Breast epithelium (tissue), 3 donors: ENCODE measurements around the gene PMM2.
"Not testable (repeated sequence)": the region's sequence is repeated elsewhere in the genome, so short reads cannot be mapped to it uniquely, and the experiment has no call there.

ENCODE experiments used
- POLR2A ChIP-seq: fragments of 450-650 bp; IDR thresholded peaks from one replicate; pipeline ENCODE4 v1.6.1; 2016; ENCODE audit warnings: antibody characterized with exemption, mild to moderate bottlenecking, moderate library complexity
- POLR2AphosphoS5 ChIP-seq, 3 donors: sonication (generic); formaldehyde crosslinking; IDR thresholded peaks; one replicate each; pipeline ENCODE4 v1.6.1; 2017; ENCODE audit warnings: antibody characterized with exemption in 3 of 3
- TF ChIP-seq, protein P1 (sequence below), 3 donors: fragments of 450-650 bp; IDR thresholded peaks; one replicate each; pipeline ENCODE4 v1.5.1; 2016 to 2017; ENCODE audit warnings: antibody characterized with exemption in 3 of 3, mild to moderate bottlenecking in 3 of 3, moderate library complexity in 3 of 3

DNA sequence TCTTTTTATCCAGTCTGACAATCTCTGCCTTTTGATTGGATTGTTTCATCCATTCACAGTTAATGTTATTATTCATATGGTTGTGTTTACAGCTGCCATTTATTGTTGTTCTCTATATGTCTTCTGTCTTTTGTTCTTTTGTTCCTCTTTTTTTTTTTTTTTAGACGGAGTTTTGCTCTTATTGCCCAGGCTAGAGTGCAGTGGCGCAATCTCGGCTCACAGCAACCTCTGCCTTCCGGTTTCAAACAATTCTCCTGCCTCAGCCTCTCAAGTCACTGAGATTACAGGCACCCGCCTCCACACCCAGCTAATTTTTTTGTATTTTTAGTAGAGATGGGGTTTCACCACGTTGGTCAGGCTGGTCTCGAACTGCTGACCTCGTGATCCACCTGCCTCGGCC is 48.7 kb upstream of the PMM2 start:
- TF ChIP-seq POLR2AphosphoS5 (IDR thresholded peaks at IDR 0.05); POLR2A: not testable (repeated sequence)
- TF ChIP-seq, protein P1, sequence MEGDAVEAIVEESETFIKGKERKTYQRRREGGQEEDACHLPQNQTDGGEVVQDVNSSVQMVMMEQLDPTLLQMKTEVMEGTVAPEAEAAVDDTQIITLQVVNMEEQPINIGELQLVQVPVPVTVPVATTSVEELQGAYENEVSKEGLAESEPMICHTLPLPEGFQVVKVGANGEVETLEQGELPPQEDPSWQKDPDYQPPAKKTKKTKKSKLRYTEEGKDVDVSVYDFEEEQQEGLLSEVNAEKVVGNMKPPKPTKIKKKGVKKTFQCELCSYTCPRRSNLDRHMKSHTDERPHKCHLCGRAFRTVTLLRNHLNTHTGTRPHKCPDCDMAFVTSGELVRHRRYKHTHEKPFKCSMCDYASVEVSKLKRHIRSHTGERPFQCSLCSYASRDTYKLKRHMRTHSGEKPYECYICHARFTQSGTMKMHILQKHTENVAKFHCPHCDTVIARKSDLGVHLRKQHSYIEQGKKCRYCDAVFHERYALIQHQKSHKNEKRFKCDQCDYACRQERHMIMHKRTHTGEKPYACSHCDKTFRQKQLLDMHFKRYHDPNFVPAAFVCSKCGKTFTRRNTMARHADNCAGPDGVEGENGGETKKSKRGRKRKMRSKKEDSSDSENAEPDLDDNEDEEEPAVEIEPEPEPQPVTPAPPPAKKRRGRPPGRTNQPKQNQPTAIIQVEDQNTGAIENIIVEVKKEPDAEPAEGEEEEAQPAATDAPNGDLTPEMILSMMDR (IDR thresholded peaks at IDR 0.05): not testable (repeated sequence)
